IPS DF 4.7 (cell line): Measurements from ENCODE around the gene KATNB1.
"Not testable (repeated sequence)": the region's sequence is repeated elsewhere in the genome, so short reads cannot be mapped to it uniquely, and the experiment has no call there.

ENCODE experiments used
- DNase-seq: peaks from one replicate; pipeline ENCODE4 v3.0.0-alpha.2; 2013; ENCODE audit warnings: low spot score; ENCODE audit errors: extremely low read depth

The KATNB1 gene

DNA sequence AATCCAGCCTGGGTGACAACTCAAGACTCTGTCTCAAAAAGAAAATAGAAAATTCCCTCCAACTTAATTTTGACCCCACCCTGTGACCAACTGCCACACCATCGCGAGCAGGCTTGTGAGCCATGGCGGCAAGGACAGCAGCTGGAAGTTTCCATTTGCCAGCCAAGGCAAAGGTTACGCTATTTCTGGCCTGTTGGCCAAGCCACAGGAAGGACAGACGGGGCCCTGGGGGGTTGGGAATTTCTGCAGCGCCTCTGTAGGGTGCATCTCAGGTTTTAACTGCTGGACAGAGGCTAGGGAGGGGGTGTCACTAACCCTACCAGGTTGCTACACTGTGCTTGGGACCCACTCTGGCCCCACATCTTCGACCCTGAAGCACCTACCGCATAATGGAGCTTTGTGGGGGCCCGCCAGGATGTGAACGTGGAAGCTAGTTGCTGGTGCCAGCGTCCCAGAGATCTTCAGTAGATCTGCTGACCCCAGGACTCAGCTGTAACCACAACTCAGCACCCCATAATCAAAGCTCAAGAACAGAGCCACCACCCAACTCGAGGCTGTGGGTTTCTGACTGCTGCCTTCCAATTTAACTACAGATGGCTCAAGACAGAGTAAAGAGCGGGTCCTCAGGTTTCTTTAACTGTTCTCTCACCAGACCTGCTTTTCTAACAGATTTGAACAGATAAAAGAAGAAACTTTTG, 55.8 kb downstream of the KATNB1 start:
- DNase-seq = no peak

DNA sequence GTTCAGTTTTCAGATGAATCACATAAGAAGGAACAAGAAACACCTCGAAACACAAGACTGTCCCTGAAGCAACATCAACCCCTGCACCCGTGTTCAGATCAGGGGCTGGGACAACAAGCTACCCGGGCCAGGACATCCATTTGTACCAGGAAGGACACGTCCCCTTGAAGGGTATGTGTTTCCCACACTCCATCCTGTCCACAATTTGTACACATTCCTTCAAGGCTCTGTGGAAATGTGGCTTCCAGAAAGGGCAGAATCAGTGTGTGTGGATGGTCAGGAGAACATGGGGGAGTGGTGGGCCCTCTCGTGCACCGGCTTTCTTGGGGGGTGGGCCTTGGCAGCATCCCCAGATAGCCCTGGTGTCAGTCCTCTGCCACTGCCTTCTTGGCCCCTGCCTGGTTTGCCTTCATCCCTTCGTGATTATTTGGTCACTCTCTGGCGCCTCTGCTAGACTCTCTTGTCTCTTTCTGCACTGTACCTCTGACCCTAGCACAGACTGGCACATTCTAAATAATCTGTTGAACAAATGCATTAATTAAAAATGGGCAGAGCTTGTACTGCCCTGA, 56.4 kb downstream of the KATNB1 start:
- DNase-seq = no peak

- DNase-seq = no peak
These were observed 59.4 kb downstream of the KATNB1 start for GRCh38 chr16:57794849-57795430.

DNA sequence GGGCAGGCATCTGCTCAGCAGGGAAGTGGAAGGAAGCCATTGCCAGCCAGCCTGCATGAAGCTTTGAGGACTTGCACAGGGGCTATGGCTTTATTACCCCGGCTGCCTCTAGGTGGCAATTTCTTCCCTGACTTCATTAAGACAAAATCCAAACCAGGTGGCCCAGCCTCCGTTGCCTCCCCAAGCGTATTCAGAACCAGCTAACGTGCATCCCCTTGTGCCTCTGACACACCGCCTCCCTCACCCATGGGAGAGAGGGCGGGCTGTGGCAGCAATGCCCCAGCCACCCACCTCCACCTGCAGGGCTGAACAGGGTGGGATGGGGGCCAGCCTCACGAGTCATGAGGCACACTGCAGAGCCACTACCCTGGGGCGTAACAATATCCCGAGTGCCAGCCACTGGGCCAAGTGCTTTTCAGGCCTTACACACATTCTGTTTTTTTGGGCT, 59.9 kb downstream of the KATNB1 start:
- no peak for DNase-seq

DNA sequence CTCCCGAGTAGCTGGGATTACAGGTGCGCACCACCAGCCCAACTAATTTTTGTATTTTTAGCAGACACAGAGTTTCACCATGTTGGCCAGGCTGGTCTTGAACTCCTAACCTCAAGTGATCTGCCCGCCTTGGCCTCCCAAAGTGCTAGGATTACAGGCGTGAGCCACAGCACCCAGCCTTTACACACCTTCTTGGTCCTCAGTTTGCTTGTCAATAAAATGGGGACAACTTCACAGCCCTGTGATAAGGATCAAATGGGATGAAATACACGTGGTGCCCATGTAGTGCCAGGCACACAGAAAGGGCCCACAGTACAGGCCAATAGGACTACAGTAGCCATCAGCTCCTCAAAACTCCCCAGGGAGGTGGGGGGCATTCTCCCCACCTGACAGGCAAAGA, 60.4 kb downstream of the KATNB1 start:
- not testable (repeated sequence) for DNase-seq

DNA sequence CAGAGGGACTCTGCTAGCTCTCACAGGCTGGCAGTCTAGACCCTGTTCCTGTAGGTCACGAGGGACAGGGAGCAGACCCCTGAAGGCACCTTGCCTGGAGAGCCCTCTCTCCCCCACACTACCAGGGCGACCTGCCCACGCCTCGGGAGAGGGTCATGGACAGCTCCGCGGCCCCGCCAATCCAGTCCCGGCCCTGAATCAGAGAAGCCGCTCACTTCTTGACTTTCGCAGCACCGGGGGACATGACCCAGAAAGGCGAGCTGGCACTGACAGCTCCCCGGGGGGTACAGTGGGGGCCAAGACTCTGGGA, 61.6 kb downstream of the KATNB1 start:
- no peak for DNase-seq

DNA sequence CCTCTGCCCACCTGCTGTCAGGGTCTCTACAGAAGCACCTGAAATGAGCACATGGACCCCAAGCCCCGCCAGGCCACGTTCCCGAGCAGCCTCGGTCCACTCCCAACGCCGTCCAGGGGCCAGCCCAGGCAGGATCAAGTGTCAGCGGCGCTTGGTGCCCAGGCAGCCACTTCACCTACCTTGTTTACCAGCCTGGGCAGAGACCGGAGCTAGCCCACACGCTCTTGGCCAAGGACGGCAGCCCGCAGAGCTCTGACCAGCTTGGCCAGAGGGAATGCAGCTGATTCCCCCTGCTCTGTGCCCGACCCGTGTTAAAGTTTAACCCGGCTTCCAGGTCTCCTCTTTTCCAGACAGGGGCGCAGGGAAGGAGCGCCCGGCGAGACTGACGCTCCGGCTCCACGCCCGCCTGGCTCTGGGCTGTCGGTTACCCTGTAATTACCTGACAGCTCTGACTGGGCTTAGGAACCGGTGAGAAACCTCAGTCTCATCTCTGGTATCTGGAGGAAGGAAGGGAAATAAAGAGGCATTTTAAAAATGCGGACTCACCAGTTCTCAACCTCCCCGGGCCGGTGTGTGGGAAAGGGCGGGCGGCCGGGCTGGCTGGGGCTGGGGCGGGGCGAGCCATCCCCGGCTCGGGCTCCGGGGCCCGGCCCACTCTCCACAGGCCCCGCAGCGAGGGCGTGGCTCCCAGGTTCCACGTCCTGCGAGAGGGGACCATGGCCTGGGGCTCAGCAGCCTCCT, 62.1 kb downstream of the KATNB1 start:
- no peak for DNase-seq

GRCh38 chr16:57798267-57798810, 62.8 kb downstream of the KATNB1 start:
- DNase-seq = no peak

DNA sequence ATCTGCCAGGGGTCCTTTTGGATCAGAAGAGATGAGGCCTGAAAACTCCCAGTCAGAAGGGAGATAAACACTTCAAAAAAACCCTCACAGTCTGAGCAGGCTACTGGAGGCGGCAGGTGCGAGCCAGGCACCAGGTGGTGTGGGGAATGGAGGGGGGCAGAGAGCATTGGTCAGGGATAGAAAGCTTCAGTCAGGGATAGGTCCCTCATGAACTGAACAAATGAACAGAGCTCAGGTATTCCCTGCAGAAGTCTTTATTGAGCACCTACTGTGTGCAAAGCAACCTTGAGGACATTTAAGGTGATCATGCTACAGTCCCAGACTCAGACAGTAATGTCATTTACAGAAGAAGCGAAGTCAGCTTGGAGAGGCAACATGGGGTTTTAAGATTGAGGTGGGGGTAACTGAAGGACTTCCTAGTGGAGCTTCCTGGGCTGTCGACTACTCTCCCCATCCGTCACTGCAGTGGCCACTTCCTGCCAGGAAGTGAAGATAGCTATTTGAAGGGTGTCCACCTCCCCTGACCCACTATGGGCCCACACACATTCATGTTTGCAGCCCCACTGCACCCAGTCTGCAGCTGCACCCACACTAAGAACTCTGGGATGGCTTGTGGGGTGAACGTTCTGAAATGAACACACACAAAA, 63.5 kb downstream of the KATNB1 start:
- no peak for DNase-seq

DNA sequence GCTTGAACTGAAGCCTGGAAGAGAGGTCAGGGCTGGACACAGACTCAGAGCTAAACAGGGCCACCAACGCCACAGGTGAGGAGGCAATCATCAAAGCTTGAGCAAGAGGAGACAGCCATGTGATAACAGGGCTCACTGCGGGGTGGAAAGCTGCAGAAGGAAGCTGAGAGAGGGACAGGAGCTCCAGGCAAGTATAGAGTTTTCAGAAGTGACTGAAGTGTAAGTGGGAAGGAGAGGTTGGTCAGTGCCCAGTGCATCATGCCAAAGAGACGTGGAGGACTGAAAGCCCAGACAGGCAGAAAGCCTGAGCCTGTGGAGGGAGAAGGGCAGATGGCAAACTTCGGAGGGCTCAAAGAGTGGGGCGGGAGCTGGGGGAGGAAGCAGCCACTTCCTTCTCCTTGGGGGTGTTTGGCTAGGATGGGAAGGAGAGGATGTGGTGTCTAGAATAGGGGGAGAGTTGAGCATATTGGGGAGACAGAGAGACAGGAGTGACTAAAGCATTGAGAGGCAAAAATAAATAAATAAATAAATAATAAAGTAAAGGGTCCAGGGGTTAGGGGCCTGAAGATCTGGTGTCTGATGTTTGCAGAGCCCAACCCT, 64.1 kb downstream of the KATNB1 start:
- no peak for DNase-seq

GRCh38 chr16:57800200-57801097, 64.9 kb downstream of the KATNB1 start:
- no peak for DNase-seq

DNA sequence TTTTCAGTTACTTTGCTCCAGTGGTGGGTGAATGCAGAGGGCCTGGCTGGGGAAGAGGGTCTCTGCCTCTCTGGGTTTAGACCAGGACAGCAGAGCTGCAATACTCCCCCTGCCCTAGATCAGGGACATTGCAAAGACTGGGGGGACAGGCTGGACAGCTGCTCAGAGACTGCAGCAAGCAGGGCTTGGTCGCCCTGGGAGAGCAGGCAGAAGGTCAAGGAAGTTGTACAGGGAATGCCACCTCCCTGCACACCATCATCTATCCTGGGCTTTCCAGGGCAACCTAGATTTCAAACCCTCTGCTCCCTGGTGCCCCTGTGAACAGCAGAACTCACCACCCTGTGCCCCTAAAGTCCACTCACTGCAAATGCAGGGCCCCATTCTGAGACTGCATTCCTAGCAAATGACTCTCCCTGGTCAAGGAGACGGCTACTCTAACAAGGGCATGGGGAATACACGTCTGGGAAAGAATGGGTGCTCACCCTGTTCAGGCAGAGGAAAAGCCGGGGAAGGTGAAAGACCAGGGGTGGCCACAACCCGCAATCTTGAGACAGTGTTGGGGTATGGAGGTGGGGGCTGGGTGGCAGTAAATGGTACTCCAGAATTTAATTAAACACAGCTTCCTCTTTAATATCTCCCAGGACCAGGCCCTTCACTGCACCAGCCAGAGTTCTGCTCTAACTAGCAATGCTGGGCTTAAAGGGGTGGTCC, 65.7 kb downstream of the KATNB1 start:
- DNase-seq = no peak

- no peak for DNase-seq
These were observed 66.3 kb downstream of the KATNB1 start for GRCh38 chr16:57801809-57802340.

- no peak for DNase-seq
These were observed 67.0 kb downstream of the KATNB1 start, which contains the start of gene KIFC3 for GRCh38 chr16:57802341-57803133. TSS of gene KIFC3 (minus strand) at chr16:57802491. CDS start at chr16:57798243, 4,248 bp downstream.

DNA sequence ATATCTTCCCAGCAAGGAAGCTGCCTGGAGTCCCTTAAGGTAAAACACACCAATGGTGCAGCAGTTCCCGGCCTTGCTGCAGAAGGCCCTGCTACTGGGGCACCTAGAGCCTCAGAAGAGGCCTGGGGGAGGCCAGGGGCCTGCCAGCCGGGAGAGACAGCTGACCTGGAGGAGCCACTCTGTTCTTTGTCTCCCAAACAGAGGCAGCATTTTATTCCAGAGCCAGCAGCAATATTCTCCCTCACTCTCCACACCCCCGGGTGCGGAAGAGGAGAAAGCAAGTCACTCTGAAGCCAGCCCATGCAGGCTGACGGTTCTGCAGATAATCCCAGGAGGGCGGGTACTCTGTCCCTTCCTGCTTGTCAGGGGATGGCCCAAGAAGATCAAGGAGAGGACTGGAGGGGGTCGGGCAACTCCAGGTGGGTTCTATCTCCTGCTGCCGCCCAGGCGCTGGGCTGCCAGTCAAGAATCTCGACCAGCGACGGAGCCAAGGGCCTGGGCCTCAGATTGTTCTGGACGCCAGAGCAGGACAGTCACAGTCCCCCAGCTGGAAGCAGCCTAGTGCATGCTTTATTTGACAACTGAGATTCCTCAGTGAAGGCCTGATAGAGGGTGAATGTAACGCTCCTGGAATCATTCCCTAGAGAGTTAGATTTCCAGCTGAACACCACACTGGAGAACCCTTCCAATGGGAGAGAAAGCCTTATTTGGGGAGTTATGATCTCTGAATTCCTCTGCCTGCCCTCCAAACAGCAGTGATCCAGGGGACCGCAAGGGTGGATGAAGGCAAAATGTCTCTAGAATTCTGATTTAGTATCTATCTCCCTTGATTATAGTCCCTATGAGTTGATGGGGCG, 67.8 kb downstream of the KATNB1 start:
- DNase-seq = no peak

- DNase-seq = no peak
These were observed 68.7 kb downstream of the KATNB1 start for GRCh38 chr16:57804111-57804837.

- DNase-seq = no peak
These were observed 69.6 kb downstream of the KATNB1 start for GRCh38 chr16:57805176-57805575.
